Skeletal muscle tissue (tissue), 4 donors: Measurements from ENCODE around the gene TTC28. TPM values are rescaled to one million over a fixed set of nuclear protein-coding genes. Genes with fewer than 3 reads are reported as not detected.

Experiments used
- H3K27ac ChIP-seq: one replicate; pipeline ENCODE4 v1.7.0; 2013; ENCODE audit warnings: mild to moderate bottlenecking, low read depth, low read length, inconsistent platforms
- H3K27me3 ChIP-seq, 3 donors: one replicate each; pipeline ENCODE4 v1.7.0; 2013; ENCODE audit warnings: low read length in 3 of 3; ENCODE audit not compliant: control insufficient read depth in 3 of 3, insufficient read depth in 3 of 3
- H3K36me3 ChIP-seq, 3 donors: one replicate each; pipeline ENCODE4 v1.7.0; 2013; ENCODE audit warnings: low read length in 3 of 3; ENCODE audit not compliant: control insufficient read depth in 3 of 3, insufficient read depth in 3 of 3
- H3K4me1 ChIP-seq, 3 donors: one replicate each; pipeline ENCODE4 v1.7.0; 2013; ENCODE audit warnings: low read length in 3 of 3, mild to moderate bottlenecking in 3 of 3; ENCODE audit not compliant: control insufficient read depth in 3 of 3, insufficient read depth in 3 of 3
- H3K4me3 ChIP-seq, 3 donors: one replicate each; pipeline ENCODE4 v1.7.0; 2013; ENCODE audit warnings: low read length in 3 of 3
- H3K9ac ChIP-seq, 3 donors: one replicate each; pipeline ENCODE4 v1.7.0; 2013; ENCODE audit warnings: low read length in 3 of 3, mild to moderate bottlenecking in 3 of 3, moderate library complexity in 2 of 3, low read depth in 1 of 3
- H3K9me3 ChIP-seq, 3 donors: one replicate each; pipeline ENCODE4 v1.7.0; 2013; ENCODE audit warnings: low read length in 3 of 3; ENCODE audit not compliant: control insufficient read depth in 3 of 3
- total RNA-seq: library from RNA; depleted of rRNA; stranded (reverse); fragments of >200 nt; gene quantifications from one replicate; pipeline ENCODE4 v1.2.3, GENCODE V29; 2014
- donor health status: Osteomylitis.

Gene TTC28
- total RNA-seq, 1 donor from 2014 or later = 27.1 TPM

DNA sequence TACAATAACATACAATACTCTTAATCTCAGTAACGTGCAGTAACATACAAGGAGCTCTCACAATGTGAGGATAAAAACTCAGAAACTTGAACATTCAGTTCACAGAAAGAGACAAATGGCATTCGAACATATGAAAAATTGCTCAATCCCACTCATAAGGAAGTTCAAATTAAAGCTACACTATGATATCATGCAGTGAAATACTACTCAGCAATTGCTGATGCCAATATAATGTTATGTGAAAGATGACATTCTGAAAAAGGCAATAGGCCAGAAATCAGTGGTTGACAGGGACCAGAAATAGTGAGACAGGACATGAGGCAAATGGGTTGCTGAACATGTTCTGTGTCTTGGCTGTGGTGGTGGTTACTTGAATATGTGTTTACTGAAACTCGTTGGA lies 726.9 kb downstream of the TTC28 start:
- H3K27ac ChIP-seq = no peak overlapping the region
- no peaks in the 10 kb centered on the region for H3K36me3 ChIP-seq
- H3K4me3 ChIP-seq = no peak overlapping the region
- H3K9ac ChIP-seq = no peak overlapping the region
- H3K27me3 ChIP-seq = no peaks in the 10 kb centered on the region
- H3K9me3 ChIP-seq = no peaks in the 10 kb centered on the region
- H3K4me1 ChIP-seq = peaks cover 0 to 9% (median 0%) of the 10 kb centered on the region in 3 donors

DNA sequence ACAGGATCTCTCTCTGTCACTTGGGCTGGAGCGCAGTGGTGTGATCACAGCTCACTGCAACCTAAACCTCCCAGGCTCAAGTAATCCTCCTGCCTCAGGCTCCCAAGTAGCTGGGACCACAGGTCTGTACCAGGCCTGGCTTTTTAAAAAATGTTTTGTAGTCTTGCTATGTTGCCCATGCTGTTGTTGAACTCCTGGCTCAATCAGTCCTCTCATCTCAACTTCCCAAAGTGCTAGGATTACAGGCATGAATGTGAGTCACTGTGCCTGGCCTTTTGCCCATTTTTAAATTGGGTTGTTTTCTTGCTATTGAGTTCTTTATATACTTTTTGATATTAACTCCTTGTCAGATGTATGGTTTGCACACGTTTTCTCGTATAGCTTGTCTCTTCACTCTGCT lies 727.5 kb downstream of the TTC28 start:
- H3K9ac ChIP-seq = no peak overlapping the region

DNA sequence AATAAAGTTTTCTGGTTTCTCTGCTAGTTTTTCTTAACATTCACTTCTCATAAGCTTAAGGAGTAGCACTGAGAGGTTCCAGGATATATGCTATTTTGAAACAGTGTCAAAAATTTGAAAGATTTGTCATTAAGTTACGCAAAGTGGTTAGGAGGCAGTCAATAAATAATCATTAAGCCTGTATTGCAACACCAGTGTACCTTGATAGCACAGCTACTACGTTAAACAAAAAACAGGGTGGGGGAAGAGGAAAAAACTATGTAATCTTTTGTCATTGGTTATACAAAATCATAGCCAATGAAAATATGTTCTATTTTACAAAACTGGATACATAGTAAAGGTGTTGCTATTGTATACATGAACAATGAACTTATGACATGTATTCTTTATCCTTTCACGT lies 730.2 kb downstream of the TTC28 start:
- Histone ChIP-seq H3K36me3 (no peaks in the 10 kb centered on the region), H3K4me3 (no peak overlapping the region), H3K9ac (no peak overlapping the region), H3K27me3 (no peaks in the 10 kb centered on the region), H3K9me3 (no peaks in the 10 kb centered on the region), H3K27ac (no peak overlapping the region), H3K4me1 (peaks cover 0 to 9% (median 0%) of the 10 kb centered on the region in 3 donors)

More for the DNA sequence above, 727.5 kb downstream of the TTC28 start:
- no peaks in the 10 kb centered on the region for H3K36me3 ChIP-seq
- no peaks in the 10 kb centered on the region for H3K9me3 ChIP-seq
- H3K4me1 ChIP-seq = peaks cover 0 to 9% (median 0%) of the 10 kb centered on the region in 3 donors
- no peaks in the 10 kb centered on the region for H3K27me3 ChIP-seq
- H3K27ac ChIP-seq = no peak overlapping the region
- H3K4me3 ChIP-seq = no peak overlapping the region

DNA sequence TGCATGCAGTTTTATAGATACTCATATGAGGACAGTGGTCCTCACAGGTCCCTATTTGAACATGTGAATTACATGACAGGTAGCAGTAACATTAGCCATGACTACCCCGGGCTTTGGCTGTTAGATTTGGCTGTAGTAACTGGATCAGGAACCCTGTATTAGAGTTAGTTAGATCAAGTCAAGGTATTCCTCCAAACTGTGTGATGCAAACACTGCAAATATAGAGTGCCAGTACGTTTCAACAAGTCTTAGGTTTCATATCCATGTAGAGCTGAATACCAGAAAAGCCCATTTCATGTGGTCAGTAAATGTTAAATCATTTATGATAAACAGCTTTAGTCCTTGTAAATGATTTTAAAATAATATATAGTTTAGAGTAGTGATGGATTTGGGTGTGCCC lies 731.1 kb downstream of the TTC28 start:
- H3K4me1 ChIP-seq = peaks cover 0 to 9% (median 0%) of the 10 kb centered on the region in 3 donors
- H3K27me3 ChIP-seq = no peaks in the 10 kb centered on the region
- no peaks in the 10 kb centered on the region for H3K36me3 ChIP-seq
- no peak overlapping the region for H3K27ac ChIP-seq
- H3K9ac ChIP-seq = no peak overlapping the region
- no peaks in the 10 kb centered on the region for H3K9me3 ChIP-seq
- no peak overlapping the region for H3K4me3 ChIP-seq

DNA sequence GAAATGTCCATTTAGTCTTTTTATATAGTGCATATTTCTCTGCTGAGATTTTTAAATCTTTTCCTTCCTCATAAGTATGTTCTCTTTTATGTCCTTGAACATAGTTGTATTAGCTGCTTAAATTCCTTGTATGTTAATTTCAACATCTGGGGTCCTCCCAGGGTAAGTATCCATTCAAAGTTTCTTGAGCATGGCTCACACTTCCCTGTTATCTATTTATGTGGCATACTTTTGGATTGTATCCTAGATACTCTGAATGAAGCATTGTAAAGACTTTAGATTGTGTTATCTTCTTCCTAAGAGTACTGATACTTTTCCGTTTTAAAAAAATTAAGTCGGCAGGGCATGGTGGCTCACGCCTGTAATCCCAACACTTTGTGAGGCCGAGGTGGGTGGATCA lies 732.2 kb downstream of the TTC28 start:
- Histone ChIP-seq H3K27ac (no peak overlapping the region), H3K9ac (no peak overlapping the region), H3K4me1 (peaks cover 0 to 6% (median 0%) of the 10 kb centered on the region in 3 donors), H3K4me3 (no peak overlapping the region), H3K9me3 (no peaks in the 10 kb centered on the region), H3K36me3 (no peaks in the 10 kb centered on the region), H3K27me3 (no peaks in the 10 kb centered on the region)

DNA sequence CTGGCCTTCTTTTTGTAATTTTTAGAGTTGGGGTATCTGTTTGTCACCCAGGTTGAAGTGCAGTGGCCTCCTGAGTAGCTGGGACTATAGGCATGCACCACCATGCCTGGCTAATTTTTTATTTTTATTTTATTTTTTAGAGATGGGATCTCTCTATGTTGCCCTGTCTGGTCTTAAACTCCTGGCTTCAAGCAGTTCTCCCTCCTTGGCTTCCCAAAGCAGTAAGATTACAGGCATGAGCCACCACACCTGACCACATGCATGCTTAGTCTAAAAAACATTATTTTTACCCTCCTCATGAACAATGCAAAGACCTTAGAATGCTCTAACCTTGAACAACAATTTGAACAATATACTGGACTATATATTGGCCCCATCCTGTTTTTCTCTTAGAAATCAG lies 738.5 kb downstream of the TTC28 start:
- H3K9me3 ChIP-seq = no peaks in the 10 kb centered on the region
- no peak overlapping the region for H3K9ac ChIP-seq
- H3K36me3 ChIP-seq = no peaks in the 10 kb centered on the region
- no peak overlapping the region for H3K4me3 ChIP-seq
- H3K27me3 ChIP-seq = no peaks in the 10 kb centered on the region
- no peaks in the 10 kb centered on the region for H3K4me1 ChIP-seq
- no peak overlapping the region for H3K27ac ChIP-seq

DNA sequence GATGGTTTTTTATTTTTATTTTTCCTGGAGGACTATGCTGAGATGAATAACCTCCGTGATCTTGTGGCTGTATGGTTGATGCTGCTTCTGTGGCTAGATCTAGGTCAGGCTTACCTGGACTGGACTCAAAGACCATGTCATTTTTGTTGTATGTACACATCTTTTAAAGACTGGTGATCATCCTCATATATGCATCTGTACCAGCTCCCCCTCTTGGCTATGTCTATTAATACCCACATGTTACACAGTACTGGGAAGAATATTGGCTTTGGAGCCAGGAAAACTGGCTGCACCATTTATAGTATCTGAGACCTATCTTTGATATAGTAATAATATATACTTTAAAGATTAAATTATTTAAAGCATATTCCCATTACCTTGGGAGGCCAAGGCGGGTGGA lies 742.2 kb downstream of the TTC28 start:
- no peak overlapping the region for H3K9ac ChIP-seq
- peaks cover 0 to 2% (median 0%) of the 10 kb centered on the region in 3 donors for H3K36me3 ChIP-seq
- H3K4me1 ChIP-seq = no peaks in the 10 kb centered on the region
- no peak overlapping the region for H3K27ac ChIP-seq
- no peak overlapping the region for H3K4me3 ChIP-seq
- H3K27me3 ChIP-seq = no peaks in the 10 kb centered on the region
- no peaks in the 10 kb centered on the region for H3K9me3 ChIP-seq

DNA sequence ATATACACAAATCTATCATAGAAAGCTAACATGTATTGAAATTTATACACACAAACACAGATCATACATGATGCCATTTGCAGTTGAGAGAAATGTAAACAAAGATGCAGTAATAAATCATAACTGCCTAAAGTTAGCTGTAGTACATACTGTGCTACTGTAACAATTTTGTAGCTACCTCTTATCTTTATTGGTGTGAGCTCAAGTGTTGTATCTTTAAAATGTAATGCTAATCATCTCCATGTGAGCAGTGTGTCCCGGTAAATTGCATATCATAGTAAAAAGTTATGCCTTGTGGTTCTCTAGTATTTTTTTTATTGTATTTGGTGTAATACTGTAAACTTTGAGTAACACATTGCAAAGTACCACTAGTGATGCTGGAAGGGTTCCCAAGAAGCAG lies 743.7 kb downstream of the TTC28 start:
- no peak overlapping the region for H3K27ac ChIP-seq
- H3K9ac ChIP-seq = no peak overlapping the region
- H3K4me3 ChIP-seq = no peak overlapping the region
- H3K27me3 ChIP-seq = no peaks in the 10 kb centered on the region
- no peaks in the 10 kb centered on the region for H3K9me3 ChIP-seq
- H3K36me3 ChIP-seq = peaks cover 0 to 2% (median 0%) of the 10 kb centered on the region in 3 donors
- H3K4me1 ChIP-seq = no peaks in the 10 kb centered on the region

DNA sequence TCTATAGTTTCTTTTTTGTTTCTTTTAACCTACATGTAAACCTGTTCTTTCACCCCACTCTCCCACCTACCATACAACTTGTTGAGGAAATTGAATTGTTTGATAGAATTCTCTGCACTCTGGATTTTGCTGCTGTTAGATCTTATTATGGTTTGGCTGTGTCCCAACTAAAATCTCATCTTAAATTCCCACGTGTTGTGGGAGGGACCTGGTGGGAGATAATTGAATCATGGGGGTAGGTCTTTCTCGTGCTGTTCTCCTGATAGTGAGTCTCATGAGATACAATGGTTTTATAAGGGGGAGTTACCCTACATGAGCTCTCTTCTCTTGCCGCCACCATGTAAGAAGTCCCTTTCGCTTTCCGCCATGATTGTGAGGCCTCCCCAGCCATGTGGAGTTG lies 745.6 kb downstream of the TTC28 start:
- Histone ChIP-seq H3K9me3 (no peaks in the 10 kb centered on the region), H3K4me3 (no peak overlapping the region), H3K36me3 (peaks cover 0 to 2% (median 0%) of the 10 kb centered on the region in 3 donors), H3K27ac (no peak overlapping the region), H3K27me3 (no peaks in the 10 kb centered on the region), H3K4me1 (no peaks in the 10 kb centered on the region), H3K9ac (no peak overlapping the region)

DNA sequence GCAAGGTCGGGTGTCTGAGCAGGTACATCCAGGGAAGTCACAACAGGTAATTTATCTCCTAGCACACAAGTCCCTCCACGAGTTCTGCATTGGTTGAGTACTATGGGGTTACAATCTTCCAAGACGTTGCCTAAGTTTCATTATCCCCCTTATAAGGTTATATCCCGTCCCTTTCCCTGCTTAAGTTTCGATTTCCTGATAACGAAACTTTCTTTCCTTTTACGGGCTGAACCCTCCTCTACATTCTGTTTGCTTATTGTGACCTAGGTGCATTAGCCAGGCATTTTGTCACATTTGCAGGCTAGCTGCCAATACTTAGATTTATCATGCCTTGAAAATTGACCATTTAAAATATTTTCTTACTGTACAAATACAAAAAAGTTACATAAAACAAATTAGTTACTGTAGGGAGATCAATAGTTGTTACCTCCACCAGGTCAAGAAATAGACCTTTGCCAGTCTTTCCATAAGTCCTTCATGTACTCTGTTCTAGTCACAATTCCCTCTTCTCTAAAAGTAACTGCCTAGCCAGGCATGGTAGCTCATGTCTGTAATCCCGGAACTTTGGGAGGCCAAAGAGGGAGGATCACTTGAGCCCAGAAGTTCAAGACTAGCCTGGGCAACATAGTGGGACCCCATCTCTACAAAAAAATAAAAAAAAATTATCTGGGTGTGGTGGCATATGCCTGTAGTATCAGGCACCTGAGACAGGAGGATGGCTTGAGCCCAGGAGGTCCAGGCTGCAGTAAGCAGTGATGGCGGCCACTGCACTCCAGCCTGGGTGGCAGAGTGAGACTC lies 746.3 kb downstream of the TTC28 start:
- Histone ChIP-seq H3K4me1 (no peaks in the 10 kb centered on the region), H3K27ac (no peak overlapping the region), H3K9me3 (no peaks in the 10 kb centered on the region), H3K27me3 (no peaks in the 10 kb centered on the region), H3K36me3 (peaks cover 0 to 2% (median 0%) of the 10 kb centered on the region in 3 donors), H3K9ac (no peak overlapping the region), H3K4me3 (no peak overlapping the region)
